Mesenchymal stem cell (in vitro differentiated cells and primary cell): Measurements from ENCODE around the gene KLHL29.
A peak's percentile ranks its signal among the peaks of the same experiment; 100 is the strongest.

Experiments used
- DNase-seq: peaks from one replicate; pipeline ENCODE4 v3.0.0-alpha.2; 2013
- H2AFZ ChIP-seq: one replicate; pipeline ENCODE4 v1.6.1; 2013; ENCODE audit warnings: low read depth, mild to moderate bottlenecking, control low read depth, inconsistent platforms, low read length, moderate library complexity
- H2AK5ac ChIP-seq: 2 replicates; pipeline ENCODE4 v1.6.1; 2013; ENCODE audit warnings: low read length, moderate library complexity, mild to moderate bottlenecking, inconsistent platforms; ENCODE audit not compliant: severe bottlenecking
- H2BK120ac ChIP-seq: one replicate; pipeline ENCODE4 v1.6.1; 2013; ENCODE audit warnings: low read depth, mild to moderate bottlenecking, inconsistent platforms, low read length, moderate library complexity
- H2BK12ac ChIP-seq, 2 experiments: one replicate each; pipeline ENCODE4 v1.6.1; 2013; ENCODE audit warnings: inconsistent platforms in 2 of 2, low read length in 2 of 2, mild to moderate bottlenecking in 2 of 2, moderate library complexity in 2 of 2, control low read depth in 1 of 2
- H2BK15ac ChIP-seq: one replicate; pipeline ENCODE4 v1.6.1; 2013; ENCODE audit warnings: mild to moderate bottlenecking, low read depth, inconsistent platforms; ENCODE audit not compliant: poor library complexity, severe bottlenecking
- H2BK5ac ChIP-seq: 2 replicates; pipeline ENCODE4 v1.6.1; 2013; ENCODE audit warnings: low read depth, mild to moderate bottlenecking, low read length, control low read depth, inconsistent platforms; ENCODE audit not compliant: poor library complexity, severe bottlenecking
- H3K14ac ChIP-seq, 2 experiments: one replicate each; pipeline ENCODE4 v1.6.1; 2013; ENCODE audit warnings: inconsistent platforms in 2 of 2, low read length in 2 of 2, control low read depth in 1 of 2, mild to moderate bottlenecking in 1 of 2, moderate library complexity in 1 of 2
- H3K18ac ChIP-seq, 2 experiments: one replicate each; pipeline ENCODE4 v1.6.1; 2013; ENCODE audit warnings: inconsistent platforms in 2 of 2, low read length in 2 of 2, control low read depth in 1 of 2, low read depth in 1 of 2, mild to moderate bottlenecking in 1 of 2
- H3K23ac ChIP-seq, 2 experiments: one replicate each; pipeline ENCODE4 v1.6.1; 2013; ENCODE audit warnings: inconsistent platforms in 2 of 2, low read length in 2 of 2, mild to moderate bottlenecking in 2 of 2, moderate library complexity in 2 of 2, control low read depth in 1 of 2
- H3K27ac ChIP-seq: 2 replicates; pipeline ENCODE4 v1.5.1; 2013; ENCODE audit warnings: mild to moderate bottlenecking, moderate library complexity, low read length, control low read depth, inconsistent platforms; ENCODE audit not compliant: poor library complexity, severe bottlenecking
- H3K27me3 ChIP-seq, 2 experiments: 2 replicates each; pipeline versions ENCODE4 v1.6.1 to v1.7.0; 2013; ENCODE audit warnings: low read length in 2 of 2, mild to moderate bottlenecking in 2 of 2, moderate library complexity in 2 of 2, control low read depth in 1 of 2, inconsistent platforms in 1 of 2; ENCODE audit not compliant: control insufficient read depth in 1 of 2, insufficient read depth in 1 of 2
- H3K36me3 ChIP-seq, 2 experiments: 2 replicates each; pipeline versions ENCODE4 v1.6.1 to v1.7.0; 2013; ENCODE audit warnings: low read length in 2 of 2, control low read depth in 1 of 2, inconsistent platforms in 1 of 2, low read depth in 1 of 2, mild to moderate bottlenecking in 1 of 2; ENCODE audit not compliant: insufficient read depth in 2 of 2, control insufficient read depth in 1 of 2
- H3K4ac ChIP-seq, 2 experiments: one replicate each; pipeline ENCODE4 v1.6.1; 2013; ENCODE audit warnings: inconsistent platforms in 2 of 2, low read length in 2 of 2, mild to moderate bottlenecking in 2 of 2, moderate library complexity in 2 of 2, control low read depth in 1 of 2, low read depth in 1 of 2
- H3K4me1 ChIP-seq: 2 replicates; pipeline ENCODE4 v1.6.1; 2013; ENCODE audit warnings: low read depth, low read length, control low read depth; ENCODE audit not compliant: control insufficient read depth, insufficient read depth
- H3K4me2 ChIP-seq: 2 replicates; pipeline ENCODE4 v1.6.1; 2013; ENCODE audit warnings: low read length, mild to moderate bottlenecking, inconsistent platforms; ENCODE audit not compliant: poor library complexity, severe bottlenecking
- H3K4me3 ChIP-seq, 2 experiments: 2 replicates each; pipeline versions ENCODE4 v1.5.1 to v1.7.0; 2013; ENCODE audit warnings: low read length in 2 of 2, mild to moderate bottlenecking in 2 of 2, control low read depth in 1 of 2, low read depth in 1 of 2; ENCODE audit not compliant: insufficient read depth in 1 of 2
- H3K79me1 ChIP-seq: replicated peaks from 2 replicates; pipeline ENCODE4 v1.6.1; 2013; ENCODE audit warnings: mild to moderate bottlenecking, control low read depth, low read length, inconsistent platforms; ENCODE audit not compliant: poor library complexity, severe bottlenecking
- H3K9ac ChIP-seq: 2 replicates; pipeline ENCODE4 v1.7.0; 2013; ENCODE audit warnings: mild to moderate bottlenecking, low read length, moderate library complexity
- H3K9me3 ChIP-seq: 2 replicates; pipeline ENCODE4 v1.7.0; 2013; ENCODE audit warnings: mild to moderate bottlenecking, low read length; ENCODE audit not compliant: control insufficient read depth
- H4K8ac ChIP-seq: one replicate; pipeline ENCODE4 v1.6.1; 2013; ENCODE audit warnings: inconsistent platforms, mild to moderate bottlenecking, low read length, moderate library complexity
- H4K91ac ChIP-seq: one replicate; pipeline ENCODE4 v1.6.1; 2013; ENCODE audit warnings: mild to moderate bottlenecking, low read length, inconsistent platforms
- WGBS: methylation state at CpG from one replicate; pipeline ENCODE4 v1.1.7; 2013; ENCODE audit warnings: mixed read lengths; 5-methylcytosine and 5-hydroxymethylcytosine counted together

KLHL29 gene

DNA sequence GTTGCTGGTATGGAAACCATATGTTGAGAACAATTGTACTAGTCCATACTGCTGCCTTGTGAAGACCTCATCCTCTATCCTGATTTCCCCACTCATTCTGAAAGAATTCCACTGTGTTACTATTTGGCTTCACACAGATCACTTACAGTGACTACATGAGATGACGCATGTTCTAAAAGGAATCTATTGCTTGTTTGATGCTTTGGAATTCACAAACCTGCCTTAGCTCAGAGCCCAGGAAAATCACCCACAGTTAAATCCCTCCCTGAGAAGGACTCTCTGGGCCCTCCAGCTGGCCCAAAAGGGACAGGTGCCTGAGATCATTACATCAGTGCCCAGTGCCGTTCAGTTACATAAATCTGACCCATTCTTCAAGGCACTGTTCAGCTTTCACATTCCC is 45.3 kb downstream of the KLHL29 start:
- WGBS, result 17% methylated on average over 2 of the region's 2 CpGs

DNA sequence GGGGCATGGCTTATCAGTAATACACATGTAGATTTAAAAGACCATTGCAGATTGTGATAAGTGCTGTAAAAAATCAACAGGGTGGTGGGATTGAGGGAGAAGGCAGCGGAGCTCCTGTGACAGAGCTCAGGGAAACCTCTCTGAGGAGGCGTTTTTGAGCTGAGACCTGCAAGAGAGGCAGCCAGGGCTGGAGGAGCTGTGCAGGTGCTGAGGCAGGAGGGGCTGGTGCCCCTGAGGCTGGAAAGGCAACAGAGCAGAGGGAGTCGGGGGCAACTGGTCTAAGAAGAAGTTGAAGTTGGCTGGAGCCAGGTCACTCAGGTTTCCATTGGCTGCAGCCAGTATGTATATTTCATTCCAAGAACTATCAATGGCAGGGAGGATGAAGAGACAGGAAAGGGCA is 47.6 kb downstream of the KLHL29 start:
- Histone ChIP-seq H2BK12ac (peak overlapping the region; percentile 41 to 70), H2AK5ac (no peak overlapping the region), H2BK120ac (peak overlapping the region; percentile 4), H3K27me3 (no peaks in the 10 kb centered on the region), H3K9ac (no peak overlapping the region), H3K23ac (no peak overlapping the region), H3K79me1 (peaks cover 20% of the 10 kb centered on the region), H3K36me3 (peaks cover 0 to 12% of the 10 kb centered on the region in 2 experiments), H4K91ac (no peak overlapping the region), H3K27ac (no peak overlapping the region), H3K14ac (no peak overlapping the region), H2BK15ac (no peak overlapping the region), H3K4me2 (no peak overlapping the region), H3K18ac (peak overlapping the region in 1 of 2 experiments; percentile 37), H3K4me1 (peaks cover 12% of the 10 kb centered on the region), H3K4ac (peak overlapping the region in 1 of 2 experiments; percentile 24), H3K4me3 (no peak overlapping the region), H2AFZ (no peak overlapping the region), H2BK5ac (no peak overlapping the region), H4K8ac (no peak overlapping the region), H3K9me3 (no peaks in the 10 kb centered on the region)
- DNase-seq, result no peak
- WGBS, result 69% methylated on average over 3 of the region's 3 CpGs

More for the DNA sequence above, 45.3 kb downstream of the KLHL29 start:
- H4K91ac ChIP-seq, result no peak overlapping the region
- H3K27ac ChIP-seq, result peak overlapping the region; percentile 12
- peaks cover 0 to 12% of the 10 kb centered on the region in 2 experiments for H3K36me3 ChIP-seq
- peak overlapping the region in 1 of 2 experiments; percentile 80 for H2BK12ac ChIP-seq
- H2AFZ ChIP-seq, result no peak overlapping the region
- DNase-seq, result peak; percentile 95
- H3K23ac ChIP-seq, result no peak overlapping the region
- peak overlapping the region in 1 of 2 experiments; percentile 53 for H3K14ac ChIP-seq
- H2BK120ac ChIP-seq, result no peak overlapping the region
- H2BK5ac ChIP-seq, result no peak overlapping the region
- no peaks in the 10 kb centered on the region for H3K27me3 ChIP-seq
- H3K9me3 ChIP-seq, result no peaks in the 10 kb centered on the region
- no peak overlapping the region for H2BK15ac ChIP-seq
- no peak overlapping the region for H3K4me2 ChIP-seq
- peak overlapping the region; percentile 62 for H4K8ac ChIP-seq
- peak overlapping the region in 1 of 2 experiments; percentile 76 for H3K4ac ChIP-seq
- peaks cover 26% of the 10 kb centered on the region for H3K4me1 ChIP-seq
- H3K4me3 ChIP-seq, result no peak overlapping the region
- peaks cover 22% of the 10 kb centered on the region for H3K79me1 ChIP-seq
- H2AK5ac ChIP-seq, result no peak overlapping the region
- H3K18ac ChIP-seq, result peak overlapping the region in 1 of 2 experiments; percentile 76
- H3K9ac ChIP-seq, result no peak overlapping the region

DNA sequence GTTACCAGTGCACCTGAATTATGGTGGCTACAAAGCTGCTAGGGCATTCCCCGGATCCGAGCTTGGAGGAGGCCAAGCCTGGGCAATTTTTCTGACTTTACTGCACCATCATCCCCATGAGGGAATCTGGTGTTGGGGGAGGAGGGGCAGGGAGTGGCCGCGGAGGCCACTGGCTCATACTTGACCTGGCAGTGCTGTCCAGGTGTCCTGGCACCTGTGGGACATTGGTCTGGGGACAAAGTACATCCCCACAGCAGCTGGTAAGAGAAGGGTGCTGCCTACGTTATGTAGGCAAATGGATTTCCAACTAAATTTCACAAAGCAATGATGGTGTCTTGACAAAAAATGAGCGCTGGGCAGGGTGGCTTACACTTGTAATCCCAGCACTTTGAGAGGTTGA is 48.3 kb downstream of the KLHL29 start:
- Histone ChIP-seq H4K91ac (peak overlapping the region; percentile 71), H2BK15ac (no peak overlapping the region), H3K14ac (no peak overlapping the region), H3K4me3 (no peak overlapping the region), H3K27me3 (no peaks in the 10 kb centered on the region), H3K9me3 (no peaks in the 10 kb centered on the region), H2AK5ac (no peak overlapping the region), H3K36me3 (peaks cover 0 to 7% of the 10 kb centered on the region in 2 experiments), H3K4me1 (peaks cover 10% of the 10 kb centered on the region), H2AFZ (no peak overlapping the region), H3K4me2 (no peak overlapping the region), H3K9ac (no peak overlapping the region), H4K8ac (no peak overlapping the region), H2BK120ac (no peak overlapping the region), H3K18ac (peak overlapping the region in 1 of 2 experiments; percentile 4), H3K27ac (no peak overlapping the region), H3K23ac (no peak overlapping the region), H3K4ac (no peak overlapping the region), H3K79me1 (peaks cover 16% of the 10 kb centered on the region), H2BK12ac (no peak overlapping the region), H2BK5ac (no peak overlapping the region)
- DNase-seq, result no peak
- 100% methylated on average over 6 of the region's 6 CpGs for WGBS

DNA sequence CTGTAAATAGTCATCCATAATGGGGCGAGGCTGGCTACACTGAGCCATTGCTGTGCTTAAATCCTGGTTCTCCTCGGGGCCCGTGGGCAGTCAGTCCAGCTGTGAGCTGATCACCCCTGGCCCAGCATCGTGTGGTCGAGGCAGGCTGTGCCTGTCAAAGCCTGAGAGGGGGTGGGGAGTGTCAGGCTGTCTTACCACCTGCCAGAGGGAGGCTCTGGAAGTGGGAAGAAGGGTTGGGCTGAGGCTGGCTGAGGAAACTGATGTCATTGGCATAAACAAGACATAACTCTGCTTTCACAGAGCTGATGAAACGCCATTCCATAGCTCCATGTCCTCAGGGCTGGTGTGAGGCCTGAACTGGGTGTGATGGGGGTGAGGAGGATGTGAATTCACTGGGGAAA is 49.7 kb downstream of the KLHL29 start:
- Histone ChIP-seq H3K4ac (peak overlapping the region; percentile 68 to 73), H3K79me1 (peaks cover 12% of the 10 kb centered on the region), H3K18ac (peak overlapping the region; percentile 79 to 82), H3K4me3 (no peak overlapping the region), H3K23ac (peak overlapping the region in 1 of 2 experiments; percentile 15), H3K4me2 (no peak overlapping the region), H3K27me3 (no peaks in the 10 kb centered on the region), H2BK120ac (no peak overlapping the region), H2BK5ac (no peak overlapping the region), H3K14ac (peak overlapping the region in 1 of 2 experiments; percentile 35), H2BK12ac (peak overlapping the region; percentile 14 to 47), H2AFZ (no peak overlapping the region), H3K9ac (no peak overlapping the region), H2AK5ac (no peak overlapping the region), H3K4me1 (peaks cover 10% of the 10 kb centered on the region), H4K91ac (peak overlapping the region; percentile 78), H3K27ac (no peak overlapping the region), H4K8ac (peak overlapping the region; percentile 71), H2BK15ac (no peak overlapping the region), H3K9me3 (no peaks in the 10 kb centered on the region), H3K36me3 (no peaks in the 10 kb centered on the region)
- peak; percentile 96 for DNase-seq
- WGBS, result 38% methylated on average over 6 of the region's 6 CpGs
